GM21390 (cell line): ENCODE data around the gene TOP2A.

Source experiments
- ATAC-seq: cut with Tn5 transposase; IDR thresholded peaks from one replicate; pipeline ENCODE4 v1.9.1; 2021; ENCODE audit not compliant: unreplicated experiment

The TOP2A gene

DNA sequence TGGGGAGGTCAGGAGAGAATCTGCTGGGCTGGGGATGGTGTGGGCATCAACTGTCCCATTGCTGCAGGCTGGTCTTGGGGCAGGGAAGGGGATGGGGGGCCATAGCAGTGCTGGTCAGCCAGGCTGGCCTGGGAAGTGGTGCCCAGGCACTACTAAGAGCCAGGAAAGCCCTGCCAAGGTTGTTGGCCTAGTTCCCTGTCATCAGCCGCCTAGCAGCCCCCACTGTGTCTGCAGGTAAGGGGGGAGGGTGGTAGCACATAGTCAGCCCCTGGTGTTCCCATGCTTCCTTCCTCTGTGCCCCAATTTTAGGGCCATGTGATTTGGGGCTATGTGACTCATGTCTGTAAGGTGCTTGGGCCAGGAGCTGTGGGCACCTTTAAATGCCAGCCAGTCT lies 70.9 kb downstream of the TOP2A start:
- no peak for ATAC-seq

GRCh38 chr17:40345994-40346764 lies 71.5 kb downstream of the TOP2A start:
- no peak for ATAC-seq

GRCh38 chr17:40345161-40345993 lies 72.3 kb downstream of the TOP2A start:
- ATAC-seq = no peak

- no peak for ATAC-seq
Measured at GRCh38 chr17:40344421-40345160, 73.1 kb downstream of the TOP2A start.

GRCh38 chr17:40343219-40344119 lies 74.2 kb downstream of the TOP2A start:
- ATAC-seq = no peak

DNA sequence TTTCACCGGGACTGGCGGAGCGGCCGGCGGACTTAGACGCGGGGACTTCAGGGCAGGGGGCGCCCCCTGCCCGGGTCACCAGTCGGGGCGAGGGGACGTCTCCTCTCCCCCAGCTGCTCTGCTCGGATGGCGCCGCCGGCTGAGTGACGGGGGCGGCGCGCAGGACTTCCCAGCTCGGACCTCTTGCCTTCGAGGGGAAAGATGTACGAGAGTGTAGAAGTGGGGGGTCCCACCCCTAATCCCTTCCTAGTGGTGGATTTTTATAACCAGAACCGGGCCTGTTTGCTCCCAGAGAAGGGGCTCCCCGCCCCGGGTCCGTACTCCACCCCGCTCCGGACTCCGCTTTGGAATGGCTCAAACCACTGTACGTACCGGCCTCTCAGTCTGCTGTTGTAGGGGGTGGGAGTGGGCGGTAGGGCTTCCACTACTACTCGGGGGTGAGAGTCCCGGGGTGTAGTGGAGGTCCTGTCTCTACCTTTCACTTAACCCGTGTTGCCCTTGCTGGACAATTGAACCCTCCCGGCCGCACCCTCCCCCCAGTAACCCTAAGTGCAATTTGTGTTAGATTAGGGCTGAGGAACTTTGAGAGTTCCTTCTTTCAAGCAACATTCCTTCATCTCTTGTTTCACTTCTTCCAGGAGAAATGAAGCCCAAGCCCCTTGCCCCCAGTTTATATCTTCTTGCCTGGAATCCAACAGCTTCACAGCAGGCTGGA lies 75.0 kb downstream of the TOP2A start:
- ATAC-seq = no peak

- no peak for ATAC-seq
Measured at GRCh38 chr17:40341808-40342503, 75.7 kb downstream of the TOP2A start.

DNA sequence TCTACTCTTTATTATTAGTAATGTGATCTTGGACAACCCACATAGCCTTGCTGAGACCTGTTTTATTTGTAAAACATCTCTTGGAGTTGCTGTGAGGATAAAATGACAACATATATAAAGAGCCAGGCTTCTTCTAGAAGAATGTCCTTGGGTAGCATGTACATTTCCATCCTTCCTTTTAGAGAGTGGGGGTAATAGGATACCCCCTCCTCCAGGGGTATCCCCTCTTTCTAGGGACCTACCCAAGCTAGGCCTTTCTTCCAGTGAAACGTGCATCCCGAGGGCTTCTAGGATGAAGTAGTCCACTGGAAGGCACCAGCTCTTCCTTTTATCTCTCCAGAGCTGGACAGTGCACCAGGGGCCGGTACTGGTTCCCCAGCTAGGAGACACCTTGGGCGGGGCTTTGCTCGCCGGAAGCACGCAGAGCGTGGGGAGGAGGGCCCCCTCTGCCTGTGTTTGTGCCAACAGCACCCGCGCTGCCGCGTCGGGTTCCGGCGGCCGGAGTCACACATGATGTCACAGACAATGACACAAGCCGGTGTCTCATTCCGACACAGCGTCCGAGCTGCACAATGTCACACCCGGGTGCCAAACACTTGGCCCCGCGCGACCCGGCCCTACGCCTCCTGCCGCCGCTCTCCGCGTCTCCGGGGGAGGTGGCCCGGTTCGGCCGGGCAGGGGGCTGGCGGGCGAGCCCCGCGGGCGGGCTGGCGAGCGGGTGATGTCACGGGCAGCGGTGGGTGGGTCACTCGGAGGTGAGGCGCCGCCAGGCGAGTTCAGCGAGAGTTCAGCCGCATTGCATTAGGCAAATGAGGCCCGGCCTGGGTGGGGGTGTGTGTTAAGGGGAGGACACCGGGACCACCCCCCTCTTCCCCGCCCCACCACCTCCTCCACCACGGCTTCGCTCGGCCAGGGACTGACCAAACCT lies 76.6 kb downstream of the TOP2A start:
- ATAC-seq = peak; percentile 69

GRCh38 chr17:40340327-40340726 lies 77.4 kb downstream of the TOP2A start:
- no peak for ATAC-seq

DNA sequence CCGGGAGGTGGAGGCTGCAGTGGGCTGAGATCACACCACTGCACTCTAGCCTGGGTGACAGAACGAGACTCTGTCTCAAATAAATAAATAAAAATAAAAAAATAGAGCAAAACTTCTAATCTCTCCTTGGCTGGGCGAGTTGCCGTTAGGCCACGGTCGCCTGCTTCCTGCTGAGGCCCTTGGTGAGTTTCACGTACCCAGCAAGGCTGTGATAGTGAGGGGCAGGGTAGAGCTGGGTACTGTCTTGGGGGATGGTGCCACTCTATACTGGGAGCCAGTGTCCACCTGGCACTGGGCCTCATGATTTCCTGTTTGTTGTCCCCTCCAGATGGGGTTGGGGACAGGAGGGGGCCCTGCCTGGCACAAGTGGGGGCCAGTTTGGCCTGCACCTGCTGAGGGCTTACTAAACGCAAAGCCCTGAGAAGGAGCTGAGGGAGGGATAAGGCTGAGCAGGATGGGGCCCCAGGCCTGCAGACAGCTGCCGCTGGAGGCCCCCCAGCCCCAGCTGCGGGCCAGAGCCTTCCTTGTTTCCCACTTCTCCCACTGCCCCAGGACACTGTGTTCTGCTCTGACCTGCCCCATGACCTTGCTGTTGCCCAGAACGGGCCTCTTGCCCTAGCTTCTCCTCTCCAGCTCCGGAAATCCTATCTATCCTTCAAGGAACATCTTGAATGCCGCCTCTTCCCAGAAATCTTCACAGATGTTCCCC lies 78.6 kb downstream of the TOP2A start:
- no peak for ATAC-seq
